ENCODE measurements around the gene VSIG10L. TPM values are rescaled to one million over a fixed set of nuclear protein-coding genes. Genes with fewer than 3 reads are reported as not detected.
A peak's percentile ranks its signal among the peaks of the same experiment; 100 is the strongest.

VSIG10L gene
- total RNA-seq, 1 experiment from 2014 or later = 4.5 TPM

- no peaks in the 10 kb centered on the region for H3K9me3 Mint-ChIP-seq (ENCODE audit: unreplicated experiment)
- H3K4me3 Mint-ChIP-seq (ENCODE audit: unreplicated experiment) = peak overlapping the region; percentile 45
- POLR2A ChIA-PET = interaction anchor here (0.7 to 1.0 kb wide), 2 partner anchors 15 to 31 kb away, joined by 4 to 6 read pairs; no protein-coding TSS in a partner anchor
- H3K36me3 ChIP-seq (ENCODE audit: control insufficient read depth, insufficient read depth, low read length) = no peaks in the 10 kb centered on the region
- H3K27me3 Mint-ChIP-seq (ENCODE audit: insufficient read depth, unreplicated experiment) = no peaks in the 10 kb centered on the region
- peaks cover 21% of the 10 kb centered on the region for H3K36me3 Mint-ChIP-seq (ENCODE audit: insufficient read depth, unreplicated experiment)
- BruUV-seq (replicated peaks) = no TSS peak
- H3K4me3 ChIP-seq (ENCODE audit: low read depth, low read length) = no peak overlapping the region
- H3K27me3 ChIP-seq (replicated peaks; ENCODE audit: control insufficient read depth, insufficient read depth, low read length) = no peaks in the 10 kb centered on the region
- CTCF ChIA-PET = interaction anchor here (0.6 to 0.7 kb wide), 2 partner anchors 20 to 31 kb away, joined by 3 read pairs; no protein-coding TSS in a partner anchor
- no peak for DNase-seq
- no peaks in the 10 kb centered on the region for H3K4me1 Mint-ChIP-seq (ENCODE audit: low read depth, unreplicated experiment)
- no peaks in the 10 kb centered on the region for H3K9me3 ChIP-seq
- no peak for TF ChIP-seq CTCF (IDR thresholded peaks at IDR 0.05; ENCODE audit: insufficient read depth in 1 of 2, low read depth in 1 of 2, low read length in 1 of 2, severe bottlenecking in 1 of 2, unreplicated experiment in 1 of 2)
- H3K27ac Mint-ChIP-seq (ENCODE audit: unreplicated experiment) = peak overlapping the region; percentile 18
- intact Hi-C loops (cut with micrococcal nuclease; ENCODE audit: unreplicated experiment) = no loop called here
- H3K4me1 ChIP-seq = peaks cover 7% of the 10 kb centered on the region
Measured at GRCh38 chr19:51370230-51370629, 28.3 kb upstream of the VSIG10L start.

GRCh38 chr19:51368366-51369282 lies 26.7 kb upstream of the VSIG10L start, which contains the start of gene CLDND2:
CLDND2 (minus strand) TSS chr19:51369003; CDS start chr19:51368577, 426 bp downstream.
- BruUV-seq (replicated peaks) = no TSS peak
- peaks cover 25% of the 10 kb centered on the region for H3K36me3 Mint-ChIP-seq (ENCODE audit: insufficient read depth, unreplicated experiment)
- Histone ChIP-seq H3K4me1 (peaks cover 23% of the 10 kb centered on the region), H3K4me3 (ENCODE audit: low read depth, low read length) (peak within 1 kb of the TSS; percentile 77), H3K27me3 (replicated peaks; ENCODE audit: control insufficient read depth, insufficient read depth, low read length) (no peaks in the 10 kb centered on the region), H3K36me3 (ENCODE audit: control insufficient read depth, insufficient read depth, low read length) (0 out of 2 replicates have a peak, but pooled peaks cover 1% of the 10 kb centered on the region), H3K9me3 (no peaks in the 10 kb centered on the region)
- TF ChIP-seq CTCF (IDR thresholded peaks at IDR 0.05; ENCODE audit: insufficient read depth in 1 of 2, low read depth in 1 of 2, low read length in 1 of 2, severe bottlenecking in 1 of 2, unreplicated experiment in 1 of 2) = no peak
- no peaks in the 10 kb centered on the region for H3K9me3 Mint-ChIP-seq (ENCODE audit: unreplicated experiment)
- peaks cover 12% of the 10 kb centered on the region for H3K4me1 Mint-ChIP-seq (ENCODE audit: low read depth, unreplicated experiment)
- peak within 1 kb of the TSS; percentile 100 for H3K27ac Mint-ChIP-seq (ENCODE audit: unreplicated experiment)
- ChIA-PET POLR2A (interaction anchor here (1.0 to 1.5 kb wide), 7 partner anchors 8 to 29 kb away, joined by 3 to 67 read pairs (median 10); partner anchors contain the start of gene VSIG10L), CTCF (interaction anchor here (0.7 to 1.5 kb wide), 5 partner anchors 14 to 335 kb away, joined by 3 to 30 read pairs (median 4); no protein-coding TSS in a partner anchor)
- peak within 1 kb of the TSS; percentile 94 for H3K4me3 Mint-ChIP-seq (ENCODE audit: unreplicated experiment)
- H3K27me3 Mint-ChIP-seq (ENCODE audit: insufficient read depth, unreplicated experiment) = no peaks in the 10 kb centered on the region
- no peak for DNase-seq
- intact Hi-C loops (cut with micrococcal nuclease; ENCODE audit: unreplicated experiment) = no loop called here

Data from Caco-2 (cell line).